OCI-LY7 (cell line): ENCODE results near the gene EWSR1. TPM values are rescaled to one million over a fixed set of nuclear protein-coding genes. Genes with fewer than 3 reads are reported as not detected.

Experiments
- BruUV-seq: library from RNA; stranded (reverse); fragments of 400-500 nt; replicated peaks from 2 replicates; lab custom pipeline; 2021; lab: Mats Ljungman, UMichigan
- CTCF ChIA-PET: fragments of 300-600 bp; sonication (Branson Sonifier 250); formaldehyde crosslinking; loops from one replicate; lab custom pipeline; 2022; ENCODE audit warnings: antibody characterized with exemption; ENCODE audit not compliant: unreplicated experiment; lab: Charles Lee
- POLR2A ChIA-PET: fragments of 300-600 bp; sonication (Branson Sonifier 250); formaldehyde crosslinking; loops from one replicate; lab custom pipeline; 2022; ENCODE audit warnings: antibody characterized with exemption; lab: Charles Lee
- DNase-seq: peaks from one replicate; pipeline ENCODE4 v3.0.0-alpha.2; 2015; ENCODE audit warnings: low spot score
- H2AFZ ChIP-seq: fragments of 200-600 bp; sonication (generic), shearing (Covaris generic); 2 replicates; pipeline ENCODE4 v1.6.1; 2014; ENCODE audit warnings: mild to moderate bottlenecking, antibody characterized with exemption, low read length, moderate library complexity
- H3K27ac ChIP-seq: fragments of 200-600 bp; sonication (generic); 2 replicates; pipeline ENCODE4 v1.5.1; 2014; ENCODE audit warnings: mixed run types, low read depth, mild to moderate bottlenecking, moderate library complexity, low read length, inconsistent platforms; ENCODE audit not compliant: poor library complexity, severe bottlenecking
- H3K36me3 ChIP-seq: fragments of 200-600 bp; sonication (generic); 2 replicates; pipeline ENCODE4 v1.6.1; 2014; ENCODE audit warnings: mild to moderate bottlenecking, antibody characterized with exemption, low read length, moderate library complexity, mixed read lengths; ENCODE audit not compliant: insufficient read depth
- H3K4me1 ChIP-seq: fragments of 200-600 bp; sonication (generic); 2 replicates; pipeline ENCODE4 v1.5.1; 2014; ENCODE audit warnings: mild to moderate bottlenecking, low read length; ENCODE audit not compliant: insufficient read depth, poor library complexity, severe bottlenecking
- H3K4me2 ChIP-seq: fragments of 200-600 bp; sonication (generic); 2 replicates; pipeline ENCODE4 v1.6.1; 2014; ENCODE audit warnings: mild to moderate bottlenecking, low read length
- H3K4me3 ChIP-seq: fragments of 200-600 bp; sonication (generic); 2 replicates; pipeline ENCODE4 v1.5.1; 2014; ENCODE audit warnings: mild to moderate bottlenecking, low read depth, low read length; ENCODE audit not compliant: poor library complexity, severe bottlenecking
- H3K79me2 ChIP-seq: fragments of 200-600 bp; sonication (generic); 2 replicates; pipeline ENCODE4 v1.6.1; 2016; ENCODE audit warnings: low read depth, mild to moderate bottlenecking, low read length, moderate library complexity, mixed read lengths; ENCODE audit not compliant: insufficient read depth
- H3K9me2 ChIP-seq: fragments of 200-600 bp; sonication (generic); 2 replicates; pipeline ENCODE4 v1.6.1; 2016; ENCODE audit warnings: mild to moderate bottlenecking, low read length, mixed read lengths; ENCODE audit not compliant: insufficient read depth
- H3K9me3 ChIP-seq: fragments of 200-600 bp; sonication (generic); 2 replicates; pipeline ENCODE4 v1.6.1; 2014; ENCODE audit warnings: mild to moderate bottlenecking, mixed run types, low read length, mixed read lengths
- H4K20me1 ChIP-seq: fragments of 200-600 bp; sonication (generic); 2 replicates; pipeline ENCODE4 v1.6.1; 2014; ENCODE audit warnings: mild to moderate bottlenecking, antibody characterized with exemption, low read length, moderate library complexity, mixed read lengths; ENCODE audit not compliant: insufficient read depth
- EZH2phosphoT487 ChIP-seq: fragments of 200-600 bp; sonication (generic); IDR thresholded peaks from 2 replicates; pipeline ENCODE4 v1.6.1; 2018; ENCODE audit warnings: low read depth, borderline replicate concordance, mild to moderate bottlenecking, mixed run types, antibody characterized with exemption, low read length, moderate library complexity, mixed read lengths
- intact Hi-C: fragments of 100-400 bp; cut with micrococcal nuclease; formaldehyde crosslinking; loops from one replicate; pipeline ENCODE4 v1.10.0; 2022; ENCODE audit not compliant: unreplicated experiment
- total RNA-seq, 2 experiments: library from RNA; depleted of rRNA in 1 of 2; stranded (reverse); fragments of >200 nt in 1 of 2; shearing (Covaris generic) in 1 of 2; gene quantifications; 2 replicates each; pipeline ENCODE4 v1.2.3, GENCODE V29; 2014 to 2022
- TF ChIP-seq, protein P1 (sequence below): fragments of 200-600 bp; sonication (generic); conservative IDR thresholded peaks from 2 replicates; pipeline ENCODE4 v1.5.1; 2014; ENCODE audit warnings: mild to moderate bottlenecking, antibody characterized with exemption, low read length, moderate library complexity, mixed read lengths

EWSR1 gene
- total RNA-seq, 2 experiments from 2014 or later = 270 to 333 TPM

DNA sequence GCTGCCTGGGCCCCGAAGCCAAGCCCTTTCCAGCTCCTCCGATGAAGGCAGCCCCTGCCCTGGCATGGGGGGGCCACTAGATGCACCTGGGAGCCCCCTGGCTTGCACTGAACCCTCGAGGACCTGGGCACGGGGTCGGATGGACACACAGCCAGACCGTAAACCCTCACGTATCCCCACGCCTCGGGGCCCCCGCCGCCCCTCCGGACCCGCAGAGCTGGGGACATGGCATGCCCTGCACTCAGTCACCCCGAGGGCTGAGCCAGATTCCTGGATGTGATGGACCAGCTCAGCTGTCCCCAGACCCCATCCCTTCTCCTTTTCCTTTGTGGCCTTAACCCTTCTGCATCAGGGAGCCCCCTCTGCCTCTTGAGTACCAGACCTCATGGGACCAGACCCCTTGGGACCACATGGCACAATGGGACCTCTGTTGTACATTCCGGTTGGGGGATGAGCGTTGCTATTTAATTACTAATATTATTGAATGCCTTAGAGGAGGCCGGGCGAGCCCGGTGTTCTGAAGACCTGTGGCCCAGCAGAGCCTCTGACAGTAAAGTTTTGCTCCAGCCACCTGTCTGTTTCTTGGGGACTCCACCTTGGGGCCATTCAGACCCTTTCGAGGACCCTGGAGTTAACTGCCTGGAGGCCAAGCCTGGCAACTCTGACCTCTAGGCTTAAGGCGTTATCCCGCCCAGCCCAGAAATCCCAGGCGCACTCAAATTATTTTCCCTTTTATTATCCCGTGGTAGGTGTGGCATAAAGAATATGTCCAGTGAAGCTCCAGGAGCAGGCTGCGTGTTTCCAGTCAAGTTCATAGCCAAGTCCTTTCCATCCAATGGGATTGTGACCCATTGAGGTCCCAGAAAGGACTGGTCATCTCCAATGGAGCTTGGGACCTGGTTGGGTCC, 44.4 kb downstream of the EWSR1 start:
- H3K4me3 ChIP-seq = no peak overlapping the region
- ChIA-PET CTCF (no interaction called here), POLR2A (no interaction called here)
- no peak overlapping the region for H2AFZ ChIP-seq
- H3K9me2 ChIP-seq = no peaks in the 10 kb centered on the region
- H3K9me3 ChIP-seq = no peaks in the 10 kb centered on the region
- no peaks in the 10 kb centered on the region for H3K79me2 ChIP-seq
- H3K36me3 ChIP-seq = peaks cover 12% of the 10 kb centered on the region
- H4K20me1 ChIP-seq = no peaks in the 10 kb centered on the region
- BruUV-seq = no TSS peak
- no peaks in the 10 kb centered on the region for H3K4me1 ChIP-seq
- no peak overlapping the region for H3K27ac ChIP-seq
- intact Hi-C loops = no loop called here
- no peak for DNase-seq
- no peak overlapping the region for H3K4me2 ChIP-seq
- TF ChIP-seq, protein P1, sequence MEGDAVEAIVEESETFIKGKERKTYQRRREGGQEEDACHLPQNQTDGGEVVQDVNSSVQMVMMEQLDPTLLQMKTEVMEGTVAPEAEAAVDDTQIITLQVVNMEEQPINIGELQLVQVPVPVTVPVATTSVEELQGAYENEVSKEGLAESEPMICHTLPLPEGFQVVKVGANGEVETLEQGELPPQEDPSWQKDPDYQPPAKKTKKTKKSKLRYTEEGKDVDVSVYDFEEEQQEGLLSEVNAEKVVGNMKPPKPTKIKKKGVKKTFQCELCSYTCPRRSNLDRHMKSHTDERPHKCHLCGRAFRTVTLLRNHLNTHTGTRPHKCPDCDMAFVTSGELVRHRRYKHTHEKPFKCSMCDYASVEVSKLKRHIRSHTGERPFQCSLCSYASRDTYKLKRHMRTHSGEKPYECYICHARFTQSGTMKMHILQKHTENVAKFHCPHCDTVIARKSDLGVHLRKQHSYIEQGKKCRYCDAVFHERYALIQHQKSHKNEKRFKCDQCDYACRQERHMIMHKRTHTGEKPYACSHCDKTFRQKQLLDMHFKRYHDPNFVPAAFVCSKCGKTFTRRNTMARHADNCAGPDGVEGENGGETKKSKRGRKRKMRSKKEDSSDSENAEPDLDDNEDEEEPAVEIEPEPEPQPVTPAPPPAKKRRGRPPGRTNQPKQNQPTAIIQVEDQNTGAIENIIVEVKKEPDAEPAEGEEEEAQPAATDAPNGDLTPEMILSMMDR = no peak
- TF ChIP-seq EZH2phosphoT487 = no peak

DNA sequence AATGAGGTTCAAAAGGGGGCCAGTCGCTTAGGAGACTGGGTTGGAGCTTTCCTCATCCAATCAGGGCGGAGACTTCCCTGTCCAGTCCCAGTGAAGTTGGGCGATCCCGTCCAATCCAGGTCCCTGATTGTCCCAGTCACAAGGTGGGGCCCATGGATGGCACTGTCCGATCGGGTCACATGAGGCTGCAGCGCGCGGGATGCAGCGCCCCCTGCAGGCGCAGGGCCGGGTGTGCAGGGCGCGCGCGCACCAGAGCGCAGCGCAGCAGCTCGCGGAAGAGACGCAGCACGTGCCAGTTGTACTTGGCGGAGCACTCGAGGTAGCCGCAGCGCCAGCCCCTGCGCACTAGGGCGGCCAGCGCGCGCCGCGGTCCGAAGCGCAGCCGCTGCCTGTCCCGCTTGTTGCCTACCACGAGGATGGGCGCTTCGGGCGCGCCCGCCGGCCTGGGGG, 45.1 kb downstream of the EWSR1 start:
- Histone ChIP-seq H3K4me3 (no peak overlapping the region), H3K27ac (no peak overlapping the region), H4K20me1 (no peaks in the 10 kb centered on the region), H2AFZ (no peak overlapping the region), H3K9me3 (no peaks in the 10 kb centered on the region), H3K9me2 (no peaks in the 10 kb centered on the region), H3K4me2 (no peak overlapping the region), H3K79me2 (no peaks in the 10 kb centered on the region), H3K4me1 (no peaks in the 10 kb centered on the region), H3K36me3 (peaks cover 17% of the 10 kb centered on the region)
- TF ChIP-seq EZH2phosphoT487 = no peak
- TF ChIP-seq, protein P1 = peak; percentile 72
- no TSS peak for BruUV-seq
- ChIA-PET POLR2A (no interaction called here), CTCF (no interaction called here)
- no peak for DNase-seq
- intact Hi-C loops = no loop called here
